Keratinocyte (primary cell): ENCODE results near the gene ZNF638.
A peak's percentile ranks its signal among the peaks of the same experiment; 100 is the strongest.

ENCODE experiments used
- CTCF ChIP-seq, 3 experiments: IDR thresholded peaks in 1 of 3; conservative IDR thresholded peaks in 1 of 3; optimal IDR thresholded peaks in 1 of 3; 2 replicates in 2 of 3; 3 replicates in 1 of 3; pipeline versions ENCODE3 to v1.5.1; 2011; ENCODE audit warnings: low read length in 3 of 3, mild to moderate bottlenecking in 3 of 3, moderate library complexity in 2 of 3, control low read depth in 1 of 3, inconsistent platforms in 1 of 3; ENCODE audit not compliant: insufficient read depth in 2 of 3; ENCODE audit errors: extremely low read depth in 1 of 3
- EZH2 ChIP-seq: IDR thresholded peaks from one replicate; pipeline ENCODE4 v1.6.1; 2012; ENCODE audit warnings: inconsistent platforms, mild to moderate bottlenecking, low read length, moderate library complexity

- TF ChIP-seq EZH2 (no peak), CTCF (optimal IDR thresholded peaks at IDR 0.05 in 1 of 3, IDR thresholded peaks at IDR 0.05 in 1 of 3, conservative IDR thresholded peaks at IDR 0.05 in 1 of 3; ENCODE audit: extremely low read depth in 1 of 3, insufficient read depth in 2 of 3, low read length in 3 of 3) (peak in 2 of 3 experiments; percentile 41 to 61)
Measured at GRCh38 chr2:71299507-71299906, 32.1 kb upstream of the ZNF638 start.
